HL-60/S4 (cell line): Measurements from ENCODE around the gene OR6B2.

ENCODE experiments used
- in situ Hi-C: fragments of 300-500 bp; cut with MboI; formaldehyde crosslinking; loops from 2 replicates; pipeline ENCODE4 v1.14.3; 2022; ENCODE audit warnings: low sequenced_read_pairs

OR6B2 gene

GRCh38 chr2:240042740-240043139 lies 12.5 kb upstream of the OR6B2 start:
- in situ Hi-C loops = no loop called here

- in situ Hi-C loops = no loop called here
Measured at GRCh38 chr2:240041363-240041762, 11.1 kb upstream of the OR6B2 start.

- in situ Hi-C loops = no loop called here
Measured at GRCh38 chr2:240037358-240037757, 7.1 kb upstream of the OR6B2 start.

- in situ Hi-C loops = no loop called here
Measured at GRCh38 chr2:240033330-240033678, 3.1 kb upstream of the OR6B2 start.

- in situ Hi-C loops = no loop called here
Measured at GRCh38 chr2:240032406-240033329, 2.4 kb upstream of the OR6B2 start.

- in situ Hi-C loops = no loop called here
Measured at GRCh38 chr2:240024766-240025165, 5.5 kb downstream of the OR6B2 start.

GRCh38 chr2:240023792-240024191 lies 6.4 kb downstream of the OR6B2 start:
- in situ Hi-C loops = no loop called here

GRCh38 chr2:240021488-240022104 lies 8.6 kb downstream of the OR6B2 start:
- in situ Hi-C loops = no loop called here

- in situ Hi-C loops = no loop called here
Measured at GRCh38 chr2:240018071-240018750, 12.0 kb downstream of the OR6B2 start.

GRCh38 chr2:240014327-240014726 lies 15.9 kb downstream of the OR6B2 start:
- in situ Hi-C loops = no loop called here

GRCh38 chr2:240013343-240013742 lies 16.9 kb downstream of the OR6B2 start:
- in situ Hi-C loops = no loop called here

- in situ Hi-C loops = no loop called here
Measured at GRCh38 chr2:240002983-240003382, 27.2 kb downstream of the OR6B2 start.

GRCh38 chr2:240000671-240001070 lies 29.6 kb downstream of the OR6B2 start:
- in situ Hi-C loops = no loop called here

- in situ Hi-C loops = loop anchor here (10.0 kb wide), 1 partner anchor 963 kb away; no protein-coding TSS in a partner anchor
Measured at GRCh38 chr2:239997686-239998409, 32.4 kb downstream of the OR6B2 start.

GRCh38 chr2:239994086-239994485 lies 36.1 kb downstream of the OR6B2 start:
- in situ Hi-C loops = loop anchor here (10.0 kb wide), 1 partner anchor 959 kb away; no protein-coding TSS in a partner anchor

- in situ Hi-C loops = loop anchor here (10.0 kb wide), 1 partner anchor 958 kb away; no protein-coding TSS in a partner anchor
Measured at GRCh38 chr2:239993291-239993690, 36.9 kb downstream of the OR6B2 start.

GRCh38 chr2:239991689-239992314 lies 38.4 kb downstream of the OR6B2 start:
- in situ Hi-C loops = loop anchor here (10.0 kb wide), 1 partner anchor 957 kb away; no protein-coding TSS in a partner anchor

GRCh38 chr2:239990966-239991365 lies 39.3 kb downstream of the OR6B2 start:
- in situ Hi-C loops = loop anchor here (10.0 kb wide), 1 partner anchor 956 kb away; no protein-coding TSS in a partner anchor

- in situ Hi-C loops = no loop called here
Measured at GRCh38 chr2:239985356-239985755, 44.9 kb downstream of the OR6B2 start.
